Islet of Langerhans (tissue), 1 donor: ENCODE measurements around the gene IL23R.

Source experiments
- FAIRE-seq: peaks from one replicate; lab custom pipeline; 2011; peaks lifted over from hg19 to GRCh38; lab: Jason Lieb, UNC

Gene IL23R

DNA sequence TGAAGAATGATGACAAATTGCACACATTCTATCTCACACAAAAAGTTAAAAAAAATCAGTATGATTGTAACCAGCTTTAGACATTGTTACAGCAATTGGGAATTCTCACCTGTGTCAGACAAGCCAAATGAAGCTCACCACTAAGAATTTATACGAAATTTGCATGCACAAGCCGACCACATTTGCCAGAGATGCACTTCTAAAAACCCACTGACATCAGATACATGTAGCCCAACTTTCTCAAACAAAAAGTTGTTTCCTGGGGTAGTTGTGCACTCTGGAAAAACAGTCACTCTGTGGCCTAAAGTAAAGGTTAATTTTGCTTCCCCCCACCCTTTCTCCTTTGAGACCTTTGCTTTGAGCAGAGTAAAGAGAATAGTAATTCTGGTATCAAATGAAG is 73.5 kb downstream of the IL23R start:
- FAIRE-seq: no peak

- FAIRE-seq: no peak
These were observed 75.0 kb downstream of the IL23R start for GRCh38 chr1:67241200-67241746.

DNA sequence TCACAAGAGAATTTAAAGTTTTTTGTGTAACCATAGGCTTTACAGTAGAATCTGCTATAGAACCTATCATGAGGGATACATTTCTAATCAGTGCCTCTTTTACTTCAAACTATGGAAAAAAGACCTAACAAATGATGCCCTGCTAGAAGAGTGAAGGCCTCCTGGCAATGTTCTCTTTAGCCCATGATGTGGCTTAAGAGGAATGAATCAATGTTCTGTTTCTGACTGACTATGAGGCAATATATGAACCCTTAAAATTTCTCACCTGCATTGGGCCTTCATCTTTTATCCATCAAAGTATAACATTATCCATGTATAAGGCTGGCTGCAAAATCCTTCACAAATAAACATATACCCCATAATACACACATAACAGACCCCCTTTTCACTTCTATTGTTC is 75.8 kb downstream of the IL23R start:
- FAIRE-seq: no peak

- FAIRE-seq: no peak
These were observed 83.9 kb downstream of the IL23R start for GRCh38 chr1:67250051-67250653.

DNA sequence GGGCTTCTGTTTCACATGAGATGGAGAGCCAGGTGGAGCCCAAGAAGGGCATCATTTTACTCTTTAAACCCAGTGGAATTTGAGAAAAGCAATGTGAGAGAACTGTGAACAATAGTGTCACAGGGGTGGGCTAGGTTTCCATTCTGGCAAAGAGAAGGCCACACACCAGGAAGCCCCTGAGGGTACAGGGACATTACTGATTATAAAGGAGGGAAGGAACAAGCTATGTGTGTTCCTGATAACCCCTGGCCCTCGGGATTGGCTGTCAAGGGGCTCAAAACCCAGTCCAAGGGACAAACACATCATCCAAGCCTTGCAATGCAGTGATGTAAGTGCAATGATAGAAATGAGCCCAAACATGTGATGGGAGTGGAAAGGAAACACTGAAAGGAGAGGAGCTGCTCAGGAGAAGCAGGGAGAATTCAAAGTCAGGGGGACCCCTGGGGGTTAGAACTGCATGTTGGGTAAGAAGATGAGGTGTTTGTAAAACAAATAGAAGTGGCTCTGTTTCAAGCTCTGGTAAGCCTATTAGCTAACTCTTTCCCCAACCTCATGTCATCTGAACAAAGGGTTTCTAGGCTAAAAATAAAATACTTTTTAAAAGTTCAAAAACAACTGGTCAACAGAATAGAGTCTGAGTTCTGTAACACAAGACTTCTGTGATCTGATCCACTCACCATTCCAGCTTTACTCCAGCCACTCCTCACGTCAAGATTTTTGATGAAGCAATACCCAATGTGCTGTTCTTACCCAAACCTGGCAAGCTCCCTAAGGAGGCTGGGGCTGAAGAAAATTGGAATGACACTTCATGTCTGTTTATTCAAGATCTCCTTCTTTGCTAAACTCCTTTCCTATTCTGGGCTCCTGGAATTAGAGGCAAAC is 90.3 kb downstream of the IL23R start:
- no peak for FAIRE-seq

- FAIRE-seq: no peak
These were observed 90.9 kb downstream of the IL23R start for GRCh38 chr1:67257173-67257535.

DNA sequence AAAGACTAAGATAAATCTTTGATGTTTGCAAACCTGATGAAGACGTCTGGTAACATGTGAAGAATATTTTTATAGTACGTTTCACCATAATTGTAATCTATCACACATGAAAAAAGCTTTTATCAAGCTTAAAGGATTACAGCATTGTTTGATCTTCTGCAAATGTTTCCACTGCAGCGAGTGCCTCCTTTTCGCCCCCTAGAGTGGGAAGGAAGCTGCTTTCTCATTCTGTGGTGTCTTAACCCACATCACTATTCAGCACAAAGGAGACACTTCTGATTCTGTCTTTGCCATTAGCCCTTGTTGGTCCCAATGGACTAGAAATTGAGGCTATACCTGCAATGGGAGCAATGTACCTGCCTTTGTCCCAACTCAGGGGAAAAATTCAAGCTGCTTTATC is 95.4 kb downstream of the IL23R start:
- FAIRE-seq: no peak

- FAIRE-seq: no peak
These were observed 96.5 kb downstream of the IL23R start for GRCh38 chr1:67262735-67263134.

DNA sequence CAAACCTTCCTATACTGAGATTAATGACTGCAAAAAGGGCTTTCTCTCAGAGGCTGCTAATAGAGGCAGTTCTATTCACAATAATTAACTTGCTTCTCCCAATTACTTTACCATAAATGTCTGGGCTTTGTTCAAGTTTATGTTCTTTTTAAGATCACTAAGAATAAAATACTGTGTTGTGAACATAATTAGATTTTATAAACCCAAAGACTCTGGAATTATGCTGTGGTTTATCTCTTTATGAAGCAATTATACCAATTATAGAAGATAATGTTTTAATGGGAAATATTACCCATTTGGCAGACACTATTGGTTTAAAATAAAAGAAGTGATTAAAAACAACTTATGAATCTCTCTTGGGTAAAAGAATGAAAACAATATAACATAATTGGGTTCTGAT is 97.9 kb downstream of the IL23R start:
- FAIRE-seq: no peak

DNA sequence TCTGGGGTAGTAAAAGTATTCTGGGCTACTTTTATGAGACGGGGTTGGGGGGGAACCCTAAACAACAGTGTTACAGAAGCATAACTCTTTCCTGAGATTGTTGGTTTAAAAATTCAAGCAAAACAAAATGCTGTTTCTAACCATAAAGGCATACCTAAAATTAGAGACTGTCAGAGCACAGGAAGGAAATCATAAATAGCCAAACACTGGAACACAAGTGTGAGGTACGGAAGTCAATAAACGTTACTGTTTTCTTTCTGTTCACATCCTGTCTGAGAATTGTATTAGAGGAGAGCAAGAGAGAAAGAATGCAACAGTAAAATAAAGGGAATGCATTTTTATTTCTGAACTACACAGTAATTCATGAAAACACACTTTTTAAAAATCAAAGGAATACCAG is 98.6 kb downstream of the IL23R start:
- no peak for FAIRE-seq

DNA sequence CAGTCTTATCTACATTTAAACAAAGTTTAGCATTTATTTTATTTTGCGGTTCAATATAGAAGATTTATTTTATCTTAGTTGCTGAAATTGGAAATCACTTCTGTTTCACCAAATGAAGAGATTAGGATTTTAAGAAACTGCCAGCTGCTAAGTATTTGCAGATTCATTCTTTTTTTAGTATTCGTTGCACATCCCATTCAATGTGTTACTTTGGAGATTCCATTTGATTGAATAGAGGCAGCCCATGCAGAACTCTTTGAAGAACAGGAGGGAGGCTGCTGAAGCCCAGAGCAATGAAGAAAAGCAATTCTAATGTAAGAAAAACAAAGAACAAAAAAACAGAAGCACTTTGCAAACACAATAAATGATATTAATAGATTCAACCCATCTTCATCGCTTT is 102.8 kb downstream of the IL23R start:
- FAIRE-seq: no peak

GRCh38 chr1:67270541-67270940 is 104.3 kb downstream of the IL23R start:
- FAIRE-seq: no peak

GRCh38 chr1:67273591-67273990 is 107.3 kb downstream of the IL23R start:
- no peak for FAIRE-seq

DNA sequence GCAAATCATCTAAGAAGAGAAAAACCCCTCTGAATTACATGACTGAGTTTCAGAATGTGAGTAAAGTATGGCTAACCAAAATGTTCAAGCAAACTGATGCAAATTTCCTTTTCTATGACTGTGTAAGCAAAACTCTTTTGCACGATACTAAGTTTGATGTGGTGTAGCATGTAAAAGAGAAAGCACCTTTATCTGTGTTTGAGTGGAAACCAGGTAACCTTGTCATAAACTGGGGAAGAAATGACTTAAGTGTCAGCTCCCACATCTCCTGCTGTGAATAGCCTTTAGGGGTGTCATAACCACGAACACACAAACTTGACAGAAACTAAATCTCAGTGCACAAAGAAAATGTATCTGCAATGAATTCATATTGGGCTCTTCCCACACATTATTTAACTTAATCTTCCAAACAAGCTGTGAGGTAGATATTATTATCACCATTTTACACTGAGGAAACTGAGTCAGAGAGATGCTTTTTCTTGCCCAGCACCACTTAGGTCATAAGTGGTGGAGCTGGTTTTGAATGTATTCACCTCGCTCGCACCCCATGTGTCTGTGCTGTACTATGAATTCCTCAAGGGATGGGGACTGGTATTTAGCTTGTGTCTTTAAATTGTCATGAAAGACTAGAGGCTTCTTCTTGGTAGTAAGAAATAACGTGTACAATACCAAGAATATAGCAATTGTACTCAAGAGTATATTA is 108.5 kb downstream of the IL23R start:
- no peak for FAIRE-seq

DNA sequence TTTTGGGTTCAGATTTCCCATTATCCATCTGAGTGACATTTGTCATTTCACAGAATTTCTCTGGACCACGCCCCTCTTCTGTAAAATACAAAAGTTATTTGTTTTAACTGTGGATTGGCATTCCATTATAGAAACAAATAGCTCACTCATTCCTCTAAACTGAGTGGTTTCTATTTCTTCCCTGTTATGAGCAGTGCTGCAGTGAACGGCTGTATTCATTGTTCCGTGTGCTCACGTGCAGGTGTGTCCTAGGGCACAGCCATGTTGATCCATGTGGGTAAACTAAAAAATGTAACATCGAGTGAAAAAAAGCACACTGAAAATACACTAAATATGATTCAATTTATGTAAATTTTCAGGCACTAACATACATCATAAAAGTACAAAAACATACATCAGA is 114.4 kb downstream of the IL23R start:
- no peak for FAIRE-seq

DNA sequence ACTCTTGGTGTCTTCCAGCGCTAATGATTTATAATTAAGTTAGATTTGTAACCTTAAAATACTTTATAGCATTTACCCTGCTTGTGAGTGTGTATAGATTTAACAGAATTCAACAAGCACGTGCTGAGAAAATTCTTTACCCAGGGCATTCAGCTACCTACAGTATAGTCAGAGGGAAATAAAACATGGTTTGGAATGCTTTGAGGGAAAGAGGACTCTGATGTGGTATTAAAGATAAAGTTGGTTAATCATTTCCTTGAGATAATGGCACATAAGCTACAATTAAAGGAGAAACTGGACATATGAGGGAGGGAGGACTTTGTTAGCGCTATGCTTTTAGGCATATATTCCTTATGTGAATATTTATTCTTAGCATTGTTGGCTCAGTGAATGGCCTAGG is 115.0 kb downstream of the IL23R start:
- no peak for FAIRE-seq

- no peak for FAIRE-seq
These were observed 119.7 kb downstream of the IL23R start for GRCh38 chr1:67285780-67286488.

- no peak for FAIRE-seq
These were observed 124.0 kb downstream of the IL23R start for GRCh38 chr1:67290236-67290635.

DNA sequence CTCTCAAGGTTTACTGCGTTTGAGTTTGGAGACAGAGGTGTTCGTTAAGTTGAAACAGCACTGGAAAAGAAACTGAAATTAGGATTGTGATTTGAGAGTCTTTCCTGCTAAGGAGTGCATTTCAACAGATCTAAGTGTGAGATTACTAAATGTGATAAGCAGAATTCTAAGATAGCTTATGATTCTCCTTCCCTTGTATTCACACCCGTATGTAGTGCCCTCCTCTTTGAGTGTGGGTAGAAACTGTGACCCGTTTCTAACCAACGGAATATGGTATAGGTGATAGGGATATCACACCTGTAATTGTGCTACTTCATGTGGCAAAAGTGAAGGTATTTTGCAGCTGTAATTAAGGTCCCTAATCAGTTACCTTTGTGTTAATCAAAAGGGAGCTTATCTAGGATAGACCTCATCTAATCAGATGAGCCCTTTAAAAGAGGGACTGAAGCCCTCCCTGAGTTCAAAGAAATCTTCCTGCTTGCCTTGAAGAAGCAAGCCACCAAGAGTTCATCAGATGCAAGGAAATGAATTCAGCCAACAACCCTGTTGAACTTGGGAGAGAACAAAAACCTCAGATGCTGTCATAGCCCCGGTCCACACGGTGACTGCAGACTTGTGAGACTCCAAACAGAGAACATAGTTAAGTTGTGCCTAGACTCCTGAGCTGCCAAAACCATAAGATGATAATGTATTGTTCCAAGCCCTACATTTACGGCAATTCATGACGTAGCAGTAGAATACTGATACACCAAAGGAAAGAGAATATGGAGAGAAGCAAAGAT is 128.8 kb downstream of the IL23R start:
- FAIRE-seq: no peak

DNA sequence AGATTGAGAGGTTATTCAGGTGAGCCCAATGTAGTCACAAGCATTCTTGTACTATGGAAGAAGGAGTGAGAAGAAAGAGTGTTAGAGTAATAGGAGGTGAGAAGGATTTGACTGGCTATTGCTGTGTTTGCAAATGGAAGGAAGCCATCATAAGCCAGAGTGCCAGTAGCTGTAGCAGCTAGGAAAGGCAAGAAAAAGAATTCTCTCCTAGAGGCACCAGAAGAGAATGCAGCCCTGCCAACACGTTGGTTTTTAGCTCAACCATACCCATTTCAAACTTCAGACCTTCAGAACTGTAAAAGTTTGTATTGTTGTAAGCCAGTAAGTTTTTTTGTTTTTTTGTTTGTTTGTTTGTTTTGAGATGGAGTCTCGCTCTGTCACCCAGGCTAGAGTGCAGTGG is 132.5 kb downstream of the IL23R start:
- no peak for FAIRE-seq

DNA sequence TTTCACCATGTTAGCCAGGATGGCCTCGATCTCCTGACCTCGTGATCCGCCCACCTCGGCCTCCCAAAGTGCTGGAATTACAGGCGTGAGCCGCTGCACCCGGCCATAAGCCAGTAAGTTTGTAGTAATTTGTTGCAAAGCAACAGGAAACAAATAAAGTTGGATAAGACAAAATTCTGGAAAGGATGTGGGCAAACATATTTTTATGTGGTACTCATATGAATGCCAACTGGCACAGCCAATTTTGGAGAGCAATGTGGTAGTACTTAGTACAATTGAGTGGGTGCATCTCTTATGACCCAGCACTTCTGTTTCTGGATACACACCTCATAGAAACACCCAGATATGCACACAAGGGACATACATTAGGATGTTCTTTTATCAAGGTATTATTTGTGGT is 133.0 kb downstream of the IL23R start:
- FAIRE-seq: no peak

DNA sequence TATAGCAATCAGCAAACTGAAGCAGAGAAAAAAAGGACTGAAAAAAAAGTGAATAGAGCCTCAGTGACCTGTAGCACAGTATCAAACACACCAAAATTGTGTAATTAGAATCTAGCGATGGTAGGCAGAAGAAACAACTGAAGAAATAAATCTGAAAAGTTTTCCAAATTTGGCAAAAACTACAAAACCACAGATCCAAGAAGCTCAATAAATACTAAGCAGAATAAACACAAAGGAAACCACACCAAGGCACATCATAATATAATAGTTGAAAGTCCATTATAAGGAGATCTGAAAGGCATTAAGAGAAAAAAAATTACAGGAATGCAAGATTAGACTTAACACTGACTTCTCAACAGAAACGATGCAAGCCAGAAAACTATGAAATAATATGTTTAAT is 134.3 kb downstream of the IL23R start:
- no peak for FAIRE-seq
